Osteoblast (primary cell): ENCODE measurements around the gene UFC1. TPM values are rescaled to one million over a fixed set of nuclear protein-coding genes. Genes with fewer than 3 reads are reported as not detected.
A peak's percentile ranks its signal among the peaks of the same experiment; 100 is the strongest.

Source experiments
- DNase-seq: peaks from one replicate; pipeline ENCODE4 v3.0.0; 2011; ENCODE audit warnings: low spot score, mixed read lengths; ENCODE audit not compliant: insufficient read length; ENCODE audit errors: missing footprints
- H2AFZ ChIP-seq: 2 replicates; pipeline ENCODE4 v1.6.0; 2011; ENCODE audit warnings: mild to moderate bottlenecking, low read length
- H3K27ac ChIP-seq: 2 replicates; pipeline ENCODE4 v1.5.1; 2011; ENCODE audit warnings: mild to moderate bottlenecking, low read depth, low read length, moderate library complexity
- H3K27me3 ChIP-seq: 2 replicates; pipeline ENCODE4 v1.6.0; 2012; ENCODE audit warnings: mild to moderate bottlenecking, control low read depth, inconsistent platforms, low read length, moderate library complexity; ENCODE audit not compliant: insufficient read depth
- H3K36me3 ChIP-seq: 2 replicates; pipeline ENCODE4 v1.5.1; 2011; ENCODE audit warnings: mild to moderate bottlenecking, low read length, control low read depth, moderate library complexity; ENCODE audit not compliant: insufficient read depth
- H3K4me1 ChIP-seq: 2 replicates; pipeline ENCODE4 v1.5.1; 2011; ENCODE audit warnings: mild to moderate bottlenecking, low read length, control low read depth, moderate library complexity; ENCODE audit not compliant: insufficient read depth
- H3K4me2 ChIP-seq: 2 replicates; pipeline ENCODE4 v1.6.0; 2011; ENCODE audit warnings: mild to moderate bottlenecking, low read length; ENCODE audit not compliant: insufficient read depth
- H3K4me3 ChIP-seq: fragments of 200-600 bp; sonication (generic); 3 replicates; pipeline ENCODE4 v1.5.1; 2012; ENCODE audit warnings: mild to moderate bottlenecking, low read length, inconsistent platforms; ENCODE audit not compliant: insufficient read depth
- H3K79me2 ChIP-seq: 2 replicates; pipeline ENCODE4 v1.6.0; 2012; ENCODE audit warnings: mild to moderate bottlenecking, low read length, control low read depth, inconsistent platforms; ENCODE audit not compliant: insufficient read depth
- H3K9me3 ChIP-seq: 2 replicates; pipeline ENCODE4 v1.5.1; 2011; ENCODE audit warnings: low read depth, low read length, control low read depth
- H4K20me1 ChIP-seq: 2 replicates; pipeline ENCODE4 v1.6.0; 2012; ENCODE audit warnings: mild to moderate bottlenecking, low read length, control low read depth; ENCODE audit not compliant: insufficient read depth
- CTCF ChIP-seq: IDR thresholded peaks from 2 replicates; pipeline ENCODE4 v1.5.1; 2011; ENCODE audit warnings: mild to moderate bottlenecking, low read depth, low read length, moderate library complexity; ENCODE audit errors: extremely low read depth
- total RNA-seq: library from RNA; depleted of rRNA; stranded (reverse); fragments of >200 nt; gene quantifications from 2 replicates; pipeline ENCODE4 v1.2.3, GENCODE V29; 2012

UFC1 gene
- total RNA-seq, 1 donor, result 95.2 TPM

- H3K9me3 ChIP-seq, result no peaks in the 10 kb centered on the region
- no peaks in the 10 kb centered on the region for H4K20me1 ChIP-seq
- H3K27me3 ChIP-seq, result no peaks in the 10 kb centered on the region
- H3K4me1 ChIP-seq, result peaks cover 23% of the 10 kb centered on the region
- peak; percentile 60 for DNase-seq
- H2AFZ ChIP-seq, result no peak overlapping the region
- peaks cover 48% of the 10 kb centered on the region for H3K36me3 ChIP-seq
- H3K27ac ChIP-seq, result no peak overlapping the region
- no peak overlapping the region for H3K4me3 ChIP-seq
- H3K4me2 ChIP-seq, result no peak overlapping the region
- H3K79me2 ChIP-seq, result peaks cover 22% of the 10 kb centered on the region
- TF ChIP-seq CTCF, result no peak
These were observed 7.9 kb downstream of the UFC1 start for GRCh38 chr1:161161652-161162051.

GRCh38 chr1:161162052-161162451 lies 8.3 kb downstream of the UFC1 start:
- Histone ChIP-seq H3K4me1 (peaks cover 26% of the 10 kb centered on the region), H3K9me3 (no peaks in the 10 kb centered on the region), H4K20me1 (no peaks in the 10 kb centered on the region), H3K36me3 (peaks cover 45% of the 10 kb centered on the region), H3K27ac (no peak overlapping the region), H3K27me3 (no peaks in the 10 kb centered on the region), H3K4me2 (no peak overlapping the region), H3K79me2 (peaks cover 26% of the 10 kb centered on the region), H3K4me3 (no peak overlapping the region), H2AFZ (no peak overlapping the region)
- TF ChIP-seq CTCF, result no peak
- peak; percentile 77 for DNase-seq

GRCh38 chr1:161162806-161163205 lies 9.0 kb downstream of the UFC1 start:
- no peak overlapping the region for H3K4me3 ChIP-seq
- no peak overlapping the region for H2AFZ ChIP-seq
- H3K79me2 ChIP-seq, result peaks cover 29% of the 10 kb centered on the region
- no peak overlapping the region for H3K4me2 ChIP-seq
- no peak overlapping the region for H3K27ac ChIP-seq
- H3K27me3 ChIP-seq, result no peaks in the 10 kb centered on the region
- H3K9me3 ChIP-seq, result no peaks in the 10 kb centered on the region
- H3K4me1 ChIP-seq, result peaks cover 30% of the 10 kb centered on the region
- no peaks in the 10 kb centered on the region for H4K20me1 ChIP-seq
- TF ChIP-seq CTCF, result no peak
- peaks cover 41% of the 10 kb centered on the region for H3K36me3 ChIP-seq
- peak; percentile 34 for DNase-seq

- no peak overlapping the region for H2AFZ ChIP-seq
- no peaks in the 10 kb centered on the region for H3K27me3 ChIP-seq
- DNase-seq, result no peak
- H3K36me3 ChIP-seq, result peaks cover 32% of the 10 kb centered on the region
- H3K27ac ChIP-seq, result no peak overlapping the region
- no peak overlapping the region for H3K4me2 ChIP-seq
- peaks cover 26% of the 10 kb centered on the region for H3K4me1 ChIP-seq
- peaks cover 29% of the 10 kb centered on the region for H3K79me2 ChIP-seq
- H3K9me3 ChIP-seq, result no peaks in the 10 kb centered on the region
- no peaks in the 10 kb centered on the region for H4K20me1 ChIP-seq
- H3K4me3 ChIP-seq, result no peak overlapping the region
- no peak for TF ChIP-seq CTCF
These were observed 10.0 kb downstream of the UFC1 start for GRCh38 chr1:161163793-161164192.
